ENCODE measurements around the gene ABCC6.
"Not testable (repeated sequence)": the region's sequence is repeated elsewhere in the genome, so short reads cannot be mapped to it uniquely, and the experiment has no call there.

- TF ChIP-seq, protein P1, sequence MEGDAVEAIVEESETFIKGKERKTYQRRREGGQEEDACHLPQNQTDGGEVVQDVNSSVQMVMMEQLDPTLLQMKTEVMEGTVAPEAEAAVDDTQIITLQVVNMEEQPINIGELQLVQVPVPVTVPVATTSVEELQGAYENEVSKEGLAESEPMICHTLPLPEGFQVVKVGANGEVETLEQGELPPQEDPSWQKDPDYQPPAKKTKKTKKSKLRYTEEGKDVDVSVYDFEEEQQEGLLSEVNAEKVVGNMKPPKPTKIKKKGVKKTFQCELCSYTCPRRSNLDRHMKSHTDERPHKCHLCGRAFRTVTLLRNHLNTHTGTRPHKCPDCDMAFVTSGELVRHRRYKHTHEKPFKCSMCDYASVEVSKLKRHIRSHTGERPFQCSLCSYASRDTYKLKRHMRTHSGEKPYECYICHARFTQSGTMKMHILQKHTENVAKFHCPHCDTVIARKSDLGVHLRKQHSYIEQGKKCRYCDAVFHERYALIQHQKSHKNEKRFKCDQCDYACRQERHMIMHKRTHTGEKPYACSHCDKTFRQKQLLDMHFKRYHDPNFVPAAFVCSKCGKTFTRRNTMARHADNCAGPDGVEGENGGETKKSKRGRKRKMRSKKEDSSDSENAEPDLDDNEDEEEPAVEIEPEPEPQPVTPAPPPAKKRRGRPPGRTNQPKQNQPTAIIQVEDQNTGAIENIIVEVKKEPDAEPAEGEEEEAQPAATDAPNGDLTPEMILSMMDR (IDR thresholded peaks at IDR 0.05; ENCODE audit: poor library complexity, severe bottlenecking): not testable (repeated sequence)
- not testable (repeated sequence) for TF ChIP-seq REST (IDR thresholded peaks at IDR 0.05; ENCODE audit: borderline replicate concordance)
Observed at GRCh38 chr16:16223662-16224241, 458 bp upstream of the ABCC6 start.

All from neural cell (in vitro differentiated cells).